GM19324 (cell line): Measurements from ENCODE around the gene FRY.
A peak's percentile ranks its signal among the peaks of the same experiment; 100 is the strongest.

Source experiments
- ATAC-seq: cut with Tn5 transposase; IDR thresholded peaks from one replicate; pipeline ENCODE4 v1.9.1; 2021; ENCODE audit warnings: mild to moderate bottlenecking, moderate library complexity; ENCODE audit not compliant: unreplicated experiment, low FRiP score

FRY gene

DNA sequence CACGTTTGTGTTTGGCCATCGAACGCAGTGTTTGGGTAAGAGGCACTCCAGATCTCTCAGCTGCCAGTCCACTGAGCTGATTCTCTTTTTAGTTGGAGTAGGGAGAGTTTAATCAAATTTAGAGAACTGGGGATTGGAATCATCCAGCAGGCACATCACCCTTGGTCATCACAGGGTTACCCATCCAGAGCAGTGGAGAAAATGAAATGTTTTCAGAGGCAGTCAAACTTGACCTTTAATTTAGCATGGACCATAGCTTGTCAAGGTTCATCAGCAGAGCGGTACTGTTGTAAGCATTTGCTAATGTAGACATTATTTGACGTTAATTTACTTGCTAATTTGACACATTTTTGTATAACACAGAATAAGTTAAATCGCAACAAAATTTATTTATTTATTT is 18.4 kb upstream of the FRY start:
- no peak for ATAC-seq

DNA sequence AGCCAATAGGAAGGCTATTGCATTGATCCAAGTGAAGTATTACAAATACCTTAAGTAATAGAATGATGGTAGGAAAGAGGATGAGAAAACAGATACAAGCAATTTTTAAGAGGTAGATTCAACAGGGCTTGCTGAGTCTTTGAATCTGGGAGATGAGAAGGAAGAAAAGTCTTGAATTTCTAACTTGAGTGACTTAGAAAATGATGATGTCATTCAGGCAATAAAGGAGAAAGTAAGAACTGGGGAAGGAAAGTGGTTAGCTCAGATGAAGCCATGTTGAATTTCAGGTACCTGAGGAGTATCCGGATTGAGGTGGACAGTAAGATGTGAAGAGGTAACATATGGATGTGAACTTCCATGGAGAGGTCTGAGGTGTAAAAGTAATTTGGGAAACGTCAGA is 15.5 kb upstream of the FRY start:
- no peak for ATAC-seq

DNA sequence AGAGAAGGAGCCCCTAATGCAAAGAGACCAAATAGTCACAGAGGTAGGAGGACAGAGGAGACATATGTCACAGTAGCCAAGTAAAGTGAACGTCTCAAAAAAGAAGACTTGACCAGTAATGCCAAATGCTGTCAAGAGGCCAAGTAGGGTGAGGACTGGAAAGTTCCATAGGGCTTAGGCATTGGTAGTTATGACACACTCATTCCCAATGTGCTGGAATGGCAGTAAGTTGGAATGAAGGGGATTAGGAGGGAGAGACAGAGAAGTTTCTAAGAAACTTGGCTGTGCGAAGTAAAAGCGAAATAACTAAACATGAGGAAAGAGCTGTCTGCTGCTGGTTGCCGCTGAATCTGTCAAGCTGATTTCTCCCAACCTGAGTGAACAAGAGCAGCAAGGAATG is 14.9 kb upstream of the FRY start:
- no peak for ATAC-seq

DNA sequence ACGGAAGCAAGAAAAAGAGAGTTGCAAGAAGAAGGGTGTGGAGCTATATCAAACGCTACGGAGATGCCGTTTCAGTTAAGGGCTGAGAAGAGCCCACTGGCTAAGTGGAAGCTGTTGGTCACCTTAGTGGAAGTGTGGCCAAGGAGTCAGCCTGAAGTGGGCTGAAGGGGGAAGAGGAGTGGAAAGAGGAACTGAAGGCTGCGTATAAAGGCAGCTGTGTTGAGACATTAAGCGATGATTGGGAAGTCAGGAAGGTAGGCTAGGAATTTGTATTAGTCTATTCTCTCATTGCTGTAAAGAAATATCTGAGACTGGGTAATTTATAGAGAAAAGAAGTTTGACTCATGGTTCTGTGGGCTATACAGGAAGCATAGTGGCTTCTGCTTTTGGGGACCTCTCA is 14.1 kb upstream of the FRY start:
- ATAC-seq: no peak

DNA sequence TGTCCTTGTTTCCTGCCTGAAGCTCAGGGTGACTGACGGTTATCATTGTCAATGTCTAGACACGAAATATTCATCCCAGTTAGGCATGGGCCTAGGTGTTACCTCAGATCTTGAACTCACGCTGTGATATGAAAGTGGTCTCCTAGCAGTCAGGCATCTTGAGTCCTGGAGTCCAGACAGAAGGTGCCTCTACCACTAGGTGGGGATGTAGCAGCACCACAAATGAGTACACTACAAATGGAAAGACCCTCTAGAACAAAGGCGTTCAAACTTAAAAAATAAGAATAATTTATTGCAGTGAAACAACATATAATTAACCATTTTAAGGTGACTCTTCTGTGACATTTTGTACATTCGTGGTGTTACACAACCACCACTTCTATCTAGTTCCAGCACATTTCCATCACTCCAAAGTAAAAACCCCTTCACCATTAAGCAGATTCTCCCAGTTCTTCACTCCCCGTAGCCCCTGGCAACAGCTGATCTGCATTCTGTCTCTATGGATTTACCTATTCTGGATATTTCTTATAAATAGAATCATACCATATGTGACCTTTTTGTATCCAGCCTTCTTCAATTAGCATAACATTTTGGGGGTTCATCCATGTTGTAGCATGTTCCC is 11.9 kb upstream of the FRY start:
- peak; percentile 46 for ATAC-seq

DNA sequence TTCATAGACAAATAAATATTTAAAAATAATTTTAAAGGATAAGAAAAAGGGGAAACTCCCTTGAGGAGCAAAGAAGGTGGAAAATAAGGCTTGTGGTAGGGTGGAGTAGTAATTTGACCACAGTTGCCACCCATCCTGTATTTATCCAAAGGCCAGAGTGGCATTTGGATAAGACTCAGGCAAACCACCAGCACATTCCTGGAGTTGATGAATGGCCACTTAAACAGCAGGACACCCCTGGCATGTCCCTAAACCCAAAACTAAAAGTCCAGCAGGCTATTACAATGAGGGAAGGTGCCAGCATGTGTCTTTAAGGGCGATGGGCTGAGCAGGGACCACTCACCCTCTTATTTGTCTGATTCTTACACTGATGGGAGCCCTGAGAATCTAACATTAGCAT is 9.8 kb upstream of the FRY start:
- ATAC-seq: no peak

DNA sequence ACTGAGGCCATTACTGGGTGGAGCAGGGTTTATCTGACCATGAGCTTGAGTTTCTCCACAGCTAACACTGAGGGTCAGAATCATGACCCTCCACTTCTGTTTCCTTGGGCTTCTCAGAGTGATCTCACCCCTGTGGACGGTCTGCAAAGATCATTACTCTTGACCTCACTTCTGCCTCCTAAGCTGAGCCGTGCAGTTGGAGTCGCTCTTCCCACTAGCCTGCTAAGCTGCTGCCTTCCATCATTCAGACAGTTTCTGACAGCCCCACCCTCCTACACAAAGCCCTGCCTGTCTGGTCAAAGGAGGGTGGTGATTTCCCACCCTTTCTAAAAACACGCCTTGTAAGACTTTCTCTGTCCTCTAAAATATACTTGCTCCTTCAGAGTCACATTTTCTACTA is 9.3 kb upstream of the FRY start:
- no peak for ATAC-seq

DNA sequence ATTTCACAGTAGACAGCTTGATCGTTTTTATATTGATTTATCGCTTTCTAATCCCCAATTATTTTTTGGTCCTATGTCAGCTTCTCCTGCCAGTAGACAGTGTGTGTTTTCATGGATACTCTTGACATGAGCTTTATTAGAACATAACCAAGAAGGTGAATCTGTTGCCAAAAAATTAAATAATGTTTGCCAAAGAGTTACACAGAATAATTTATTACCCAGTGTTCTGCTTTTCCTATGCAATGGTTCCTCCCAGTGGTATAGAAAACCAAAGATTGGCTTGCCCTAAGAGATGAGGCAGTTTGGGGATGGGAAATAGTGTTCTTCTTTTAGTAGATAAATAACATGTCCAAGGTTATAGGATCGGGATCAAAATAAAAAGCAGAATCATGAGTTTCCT is 8.5 kb upstream of the FRY start:
- no peak for ATAC-seq

DNA sequence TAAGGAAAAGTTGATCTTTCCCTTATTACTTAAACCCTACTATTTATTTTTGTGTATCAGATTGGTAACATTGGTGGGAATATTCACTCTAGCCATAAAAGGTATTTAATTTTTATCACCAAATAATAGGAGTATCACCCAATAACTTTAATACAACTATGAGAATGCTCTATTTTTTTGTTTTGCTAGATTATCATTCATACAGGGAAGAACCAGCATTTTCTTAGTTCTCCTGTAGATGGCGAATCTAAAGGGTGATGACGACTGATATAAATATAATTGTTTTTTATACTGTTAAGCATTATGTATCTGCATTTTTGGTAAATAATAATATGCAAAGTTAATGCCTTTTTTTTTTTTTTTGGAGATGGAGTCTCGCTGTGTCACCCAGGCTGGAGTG is 7.9 kb upstream of the FRY start:
- ATAC-seq: no peak

DNA sequence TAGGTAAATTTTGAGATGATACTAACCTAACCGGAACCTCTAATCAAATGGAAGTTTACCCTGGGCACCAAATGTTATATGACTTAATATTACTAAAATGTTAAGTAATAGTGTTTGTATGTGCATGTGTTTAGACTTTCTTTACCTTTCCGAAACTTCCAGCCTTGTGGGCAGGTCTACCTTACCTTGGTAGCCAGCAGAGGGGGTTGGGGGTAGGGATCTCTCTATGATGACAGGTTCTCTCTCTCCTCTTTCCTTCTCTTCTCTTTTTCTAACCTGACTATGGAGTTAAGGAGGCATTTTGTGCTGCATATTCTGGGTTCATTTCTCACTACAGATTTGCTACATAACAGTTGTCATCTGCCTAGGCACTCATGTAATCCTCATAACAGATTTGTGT is 6.8 kb upstream of the FRY start:
- no peak for ATAC-seq

DNA sequence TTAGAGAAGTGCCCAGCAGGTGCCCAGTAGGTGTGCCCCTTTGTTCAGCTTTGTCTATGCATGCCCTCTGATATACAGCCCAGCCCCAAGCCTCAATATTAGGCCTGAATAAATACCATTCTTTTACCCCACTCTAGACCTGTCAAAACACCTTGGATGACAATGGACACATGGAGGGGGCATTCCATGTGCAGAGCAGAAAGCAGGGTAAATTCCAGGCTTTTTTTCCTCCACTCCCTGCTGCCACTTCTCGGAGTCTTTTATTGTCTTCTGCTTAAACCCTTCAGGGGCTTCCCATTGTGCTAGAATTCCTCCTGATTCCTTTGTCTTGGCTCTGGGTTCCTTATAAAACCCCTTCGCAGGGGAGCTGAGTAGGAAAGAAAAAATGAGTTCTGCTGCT is 5.8 kb upstream of the FRY start:
- no peak for ATAC-seq

DNA sequence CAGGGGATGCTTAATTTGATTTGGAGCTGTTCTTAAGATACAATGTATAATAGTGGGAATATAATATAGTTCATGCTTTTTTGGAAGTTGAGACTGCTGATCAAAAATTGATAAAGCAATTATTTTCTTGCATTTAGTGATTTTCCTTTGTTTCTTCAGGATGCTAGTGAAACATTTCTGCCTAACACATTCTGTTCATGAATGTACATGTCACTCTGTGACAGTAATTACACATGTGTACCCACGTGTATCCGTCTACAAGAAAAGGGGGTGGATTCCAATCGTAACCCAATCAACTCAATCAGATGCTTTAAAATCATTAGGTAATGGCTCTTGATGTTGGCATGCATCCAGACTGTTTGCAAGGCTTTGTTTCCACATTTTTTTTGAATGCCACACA is 5.0 kb upstream of the FRY start:
- ATAC-seq: no peak

DNA sequence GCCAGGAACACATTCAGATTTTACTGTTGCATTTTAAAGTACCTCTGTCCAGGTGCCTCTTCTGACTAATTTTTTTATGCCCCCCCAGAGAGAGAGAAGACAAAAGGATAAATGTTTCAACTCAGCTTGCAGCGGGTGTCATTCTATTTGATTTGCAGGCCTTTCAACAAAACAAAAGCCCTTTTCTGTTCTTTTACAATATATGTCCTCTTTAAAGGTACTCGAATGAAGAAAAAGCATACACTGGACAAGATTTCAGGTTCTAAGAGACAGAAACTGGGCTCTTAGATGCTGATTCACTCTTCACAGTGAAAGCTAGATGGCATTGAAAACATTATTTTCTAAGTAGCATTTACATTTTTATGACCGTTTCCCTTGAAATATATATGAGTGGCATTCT is 2.9 kb upstream of the FRY start:
- no peak for ATAC-seq

DNA sequence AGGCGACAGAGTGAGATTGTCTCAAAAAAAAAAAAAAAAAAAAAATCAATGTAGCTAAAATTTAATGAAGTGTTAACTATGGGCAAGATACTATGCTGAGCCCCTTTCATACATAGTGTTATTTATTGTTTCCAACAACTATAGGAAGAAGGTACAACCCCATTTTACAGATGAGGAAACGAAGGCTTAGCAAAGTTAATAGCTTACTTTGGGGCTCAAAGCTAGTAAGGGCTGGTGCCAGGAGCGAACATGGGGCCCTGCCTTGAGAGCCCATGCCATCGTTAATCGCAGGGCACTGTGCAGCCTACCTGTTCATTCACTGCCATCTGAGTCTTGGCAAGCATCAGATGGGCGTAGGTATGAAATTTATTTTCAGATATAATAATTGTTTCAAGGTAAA is 1.9 kb upstream of the FRY start:
- ATAC-seq: no peak

DNA sequence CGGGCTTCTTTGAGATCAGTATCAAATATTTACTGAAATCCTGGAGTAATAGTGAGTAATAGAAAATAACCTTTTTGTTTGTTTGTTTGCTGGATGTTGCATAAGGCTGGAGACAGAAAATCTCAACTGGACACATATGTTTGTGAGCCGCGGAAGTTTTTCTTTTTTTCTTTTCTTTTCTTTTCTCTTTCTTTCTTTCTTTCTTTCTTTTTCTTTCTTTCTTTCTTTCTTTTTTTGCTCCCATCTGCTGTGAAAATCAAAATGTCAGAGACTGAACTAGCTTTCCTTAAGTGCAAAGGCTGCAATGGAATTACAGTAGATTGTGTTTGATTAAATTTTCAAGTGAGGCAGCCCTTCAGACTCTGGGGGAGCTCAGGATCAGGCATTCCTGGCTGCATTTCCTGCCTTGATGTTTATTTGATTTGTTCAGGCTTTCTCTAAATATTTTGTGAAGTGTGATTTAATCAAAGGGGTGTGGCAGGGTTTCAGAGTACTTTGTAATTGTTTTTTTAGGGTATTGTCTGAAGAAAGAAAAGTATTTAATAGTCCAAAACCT is 319 bp downstream of the FRY start:
- ATAC-seq: no peak

DNA sequence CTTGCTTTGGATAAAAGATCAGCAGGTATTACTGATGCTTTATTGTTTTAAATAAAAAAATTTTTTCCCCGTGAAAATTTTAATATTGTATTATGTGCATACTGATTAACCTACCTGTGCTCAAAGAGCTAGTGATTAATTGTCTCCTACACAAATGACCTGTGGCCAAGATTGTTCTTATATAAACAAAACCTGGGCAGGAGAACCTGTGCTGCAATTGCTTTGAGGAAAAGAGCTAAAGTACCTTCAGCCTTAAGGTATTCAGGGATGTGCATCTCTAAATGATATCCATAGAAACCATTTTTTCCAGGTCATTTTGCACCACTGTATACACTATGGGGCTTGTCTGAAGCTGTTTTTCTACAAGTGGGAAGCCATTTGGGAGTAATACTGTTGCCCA is 1.2 kb downstream of the FRY start:
- ATAC-seq: no peak

DNA sequence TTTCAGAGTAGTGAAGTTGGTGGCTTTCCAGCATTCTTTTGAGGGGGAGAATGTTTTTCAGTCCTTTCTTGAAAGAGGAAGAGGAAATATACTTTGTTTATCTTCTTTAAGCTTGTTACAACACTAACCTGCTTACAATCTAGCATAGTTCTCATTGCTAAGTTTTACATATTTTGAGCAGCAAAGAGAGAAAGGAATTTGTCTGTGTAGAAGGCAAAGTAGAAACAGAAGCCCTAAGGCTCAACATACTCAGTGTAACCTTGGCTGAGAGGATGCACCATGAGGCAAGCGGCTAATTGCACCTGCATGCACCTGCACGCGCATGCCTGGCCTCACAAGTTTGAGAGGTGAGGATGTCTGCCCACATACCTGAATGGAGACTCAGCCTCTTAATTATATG is 2.2 kb downstream of the FRY start:
- ATAC-seq: no peak

DNA sequence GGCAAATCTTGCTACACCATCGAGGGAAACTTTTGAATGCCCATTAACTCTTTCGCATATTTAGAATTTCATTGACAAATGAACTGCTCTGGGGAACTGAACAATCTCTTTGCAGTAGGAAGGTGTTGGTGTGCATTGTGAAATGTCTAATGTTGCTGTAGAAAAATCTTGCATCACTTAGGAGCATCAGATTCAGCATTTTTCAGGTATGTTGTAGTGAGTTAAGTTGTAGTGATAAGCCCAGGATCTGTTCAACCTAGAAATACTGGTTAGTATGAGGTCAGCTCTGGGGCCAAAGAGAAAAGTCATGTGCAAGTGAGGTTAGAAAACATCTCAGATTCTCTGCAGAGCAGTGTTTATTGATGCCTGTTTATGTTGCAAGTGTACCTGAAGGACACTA is 4.1 kb downstream of the FRY start:
- no peak for ATAC-seq

DNA sequence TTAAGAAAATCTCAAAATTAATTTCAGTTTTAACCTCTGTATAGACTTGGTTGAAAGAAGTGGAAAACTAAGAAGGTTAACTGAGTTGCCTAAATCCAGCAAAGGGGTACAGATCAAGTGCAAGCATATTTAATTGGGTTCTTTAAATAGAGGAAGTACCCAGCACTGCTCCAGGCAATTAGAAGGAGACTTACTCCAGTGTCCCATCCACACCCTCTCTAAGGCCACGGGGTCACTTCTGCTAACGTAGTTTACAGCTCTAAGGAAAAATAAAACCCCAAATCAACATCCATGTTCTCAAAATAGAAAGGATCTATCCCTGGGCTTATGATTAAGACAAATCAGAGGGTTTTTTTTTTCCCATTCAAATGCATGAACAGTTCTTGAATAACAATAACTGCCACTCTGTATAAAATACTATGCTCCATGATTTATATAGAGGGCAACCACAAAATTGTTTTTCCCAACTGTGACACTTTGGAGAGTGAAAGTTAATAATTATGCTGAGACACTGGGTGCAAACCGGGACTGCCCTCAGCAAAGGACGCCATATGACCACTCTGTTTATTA is 4.6 kb downstream of the FRY start:
- ATAC-seq: no peak

DNA sequence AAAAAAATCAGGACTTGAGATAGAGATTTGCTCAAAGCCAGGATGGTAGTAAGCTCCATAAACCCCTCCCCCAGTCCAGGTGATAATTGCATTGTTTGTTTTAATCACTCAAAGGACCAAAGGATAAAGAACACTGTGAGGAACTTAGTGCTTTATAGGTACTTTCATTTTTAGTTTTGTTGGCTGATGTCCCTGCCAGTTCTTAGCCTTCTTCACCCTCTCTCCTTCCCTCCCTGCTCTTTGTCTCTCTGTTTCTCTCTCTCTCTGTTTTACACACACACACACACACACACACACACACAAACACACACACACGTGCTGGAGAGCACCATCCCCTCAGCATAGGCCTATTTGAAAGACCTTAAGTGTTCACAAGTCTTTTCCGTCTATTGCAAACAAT is 5.2 kb downstream of the FRY start:
- ATAC-seq: no peak

DNA sequence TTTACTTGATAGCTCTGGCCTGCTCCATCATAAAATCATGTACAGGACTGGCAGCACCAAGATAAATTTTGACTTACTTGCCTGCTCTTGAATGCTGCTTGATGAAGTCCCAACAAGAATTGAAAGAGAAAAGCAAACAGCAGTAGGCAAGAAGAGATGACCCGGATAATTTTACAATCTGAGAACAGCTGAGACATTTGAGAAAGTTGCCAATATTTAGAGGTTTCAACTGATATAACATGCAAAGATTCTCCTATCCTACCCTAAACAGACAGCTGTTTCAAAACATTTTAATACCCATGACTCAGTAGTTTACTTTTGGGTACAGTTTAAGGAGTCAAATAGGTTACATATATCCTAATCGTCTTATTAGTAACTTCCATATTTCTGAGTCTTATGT is 5.9 kb downstream of the FRY start:
- no peak for ATAC-seq

DNA sequence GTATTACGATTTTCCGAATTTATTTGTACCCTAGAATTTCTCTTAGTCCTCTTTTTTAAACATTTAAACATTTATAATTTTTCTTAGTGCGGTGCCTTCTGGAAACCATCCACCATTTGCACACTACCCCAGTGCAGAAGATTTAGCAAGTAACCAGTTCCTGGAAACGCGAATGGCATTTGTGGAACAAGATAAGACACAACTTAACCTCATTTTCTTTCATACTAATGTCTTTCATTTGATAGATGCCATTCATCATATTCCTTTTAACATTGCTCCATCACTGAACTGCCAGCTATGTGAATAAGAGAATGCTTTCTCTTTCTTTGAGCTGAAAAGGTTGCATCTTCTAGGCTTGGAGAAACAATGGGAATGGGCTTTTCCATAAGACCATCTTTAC is 6.8 kb downstream of the FRY start:
- ATAC-seq: no peak

DNA sequence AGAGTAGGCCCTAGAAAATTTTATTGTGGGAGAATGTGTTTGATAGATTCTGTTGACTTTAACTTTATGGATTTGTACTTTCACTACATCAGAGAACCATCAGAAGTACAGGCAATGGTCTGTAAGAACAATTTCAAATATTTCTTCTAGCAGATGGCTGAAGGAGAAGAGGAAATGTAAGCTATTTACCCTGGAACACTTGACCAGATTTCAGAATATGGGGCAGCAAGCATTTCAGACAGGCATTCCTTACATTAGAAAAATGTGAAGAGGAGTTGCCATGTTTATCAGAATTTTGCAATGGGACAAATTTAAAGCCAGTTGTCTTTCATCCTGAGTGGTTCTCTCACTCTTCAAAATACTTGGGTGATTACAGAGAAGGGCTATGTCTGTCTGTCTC is 7.5 kb downstream of the FRY start:
- ATAC-seq: no peak
